ENCODE results near the gene TRMT1. TPM values are rescaled to one million over a fixed set of nuclear protein-coding genes. Genes with fewer than 3 reads are reported as not detected.

Gene TRMT1
- total RNA-seq, 4 donors from 2014 or later: 27.1 to 71.8 (median 28.3) TPM

- TF ChIP-seq POLR2A (IDR thresholded peaks at IDR 0.05): peak in 1 of 2 donors; percentile 12
- no peak for TF ChIP-seq CTCF (IDR thresholded peaks at IDR 0.05)
- peak; percentile 69 to 91 (median 84) for DNase-seq
- Histone ChIP-seq H3K36me3 (no peaks in the 10 kb centered on the region), H3K27me3 (no peaks in the 10 kb centered on the region), H3K27ac (peak within 1 kb of the TSS; percentile 65 to 92 (median 80)), H3K4me3 (peak within 1 kb of the TSS; percentile 47 to 66 (median 54)), H3K4me1 (peaks cover 3 to 52% (median 28%) of the 10 kb centered on the region in 4 donors), H3K9me3 (no peaks in the 10 kb centered on the region)
These were observed 13.6 kb downstream of the TRMT1 start, which contains the start of gene LYL1 for GRCh38 chr19:13102666-13103580. LYL1 (minus strand) TSS chr19:13102858; CDS start chr19:13101171, 1,687 bp downstream.

GRCh38 chr19:13102416-13102665 lies 14.2 kb downstream of the TRMT1 start:
- Histone ChIP-seq H3K4me1 (peaks cover 3 to 58% (median 31%) of the 10 kb centered on the region in 4 donors), H3K36me3 (no peaks in the 10 kb centered on the region), H3K4me3 (peak overlapping the region; percentile 47 to 66 (median 54)), H3K9me3 (no peaks in the 10 kb centered on the region), H3K27me3 (no peaks in the 10 kb centered on the region), H3K27ac (peak overlapping the region; percentile 65 to 92 (median 73))
- no peak for TF ChIP-seq POLR2A (IDR thresholded peaks at IDR 0.05)
- no peak for TF ChIP-seq CTCF (IDR thresholded peaks at IDR 0.05)
- no peak for DNase-seq

GRCh38 chr19:13101590-13102415 lies 14.7 kb downstream of the TRMT1 start:
- TF ChIP-seq CTCF (IDR thresholded peaks at IDR 0.05) (no peak), POLR2A (IDR thresholded peaks at IDR 0.05) (no peak)
- H3K4me1 ChIP-seq: peaks cover 3 to 58% (median 32%) of the 10 kb centered on the region in 4 donors
- DNase-seq: no peak
- no peaks in the 10 kb centered on the region for H3K9me3 ChIP-seq
- H3K4me3 ChIP-seq: peak overlapping the region; percentile 47 to 66 (median 54)
- H3K27me3 ChIP-seq: no peaks in the 10 kb centered on the region
- no peaks in the 10 kb centered on the region for H3K36me3 ChIP-seq
- H3K27ac ChIP-seq: peak overlapping the region; percentile 65 to 92 (median 80)

- Histone ChIP-seq H3K4me1 (peaks cover 3 to 58% (median 35%) of the 10 kb centered on the region in 4 donors), H3K9me3 (no peaks in the 10 kb centered on the region), H3K27me3 (no peaks in the 10 kb centered on the region), H3K27ac (peak overlapping the region; percentile 69 to 92 (median 90)), H3K36me3 (no peaks in the 10 kb centered on the region), H3K4me3 (peak overlapping the region in 3 of 4 donors; percentile 52 to 66 (median 57))
- peak in 1 of 3 donors; percentile 47 for DNase-seq
- TF ChIP-seq POLR2A (IDR thresholded peaks at IDR 0.05) (no peak), CTCF (IDR thresholded peaks at IDR 0.05) (peak; percentile 8 to 29 (median 23))
These were observed 15.5 kb downstream of the TRMT1 start for GRCh38 chr19:13100841-13101589.

Measured in Peyer's patch (tissue), 4 donors.